CD4-positive, alpha-beta T cell treated with Interleukin-10 for 1 hour (primary cell): ENCODE measurements around the gene BCL7A.
"Not testable (repeated sequence)": the region's sequence is repeated elsewhere in the genome, so short reads cannot be mapped to it uniquely, and the experiment has no call there.

Experiments
- DNase-seq: peaks from one replicate; pipeline ENCODE4 v3.0.0-alpha.2; 2020

BCL7A gene

DNA sequence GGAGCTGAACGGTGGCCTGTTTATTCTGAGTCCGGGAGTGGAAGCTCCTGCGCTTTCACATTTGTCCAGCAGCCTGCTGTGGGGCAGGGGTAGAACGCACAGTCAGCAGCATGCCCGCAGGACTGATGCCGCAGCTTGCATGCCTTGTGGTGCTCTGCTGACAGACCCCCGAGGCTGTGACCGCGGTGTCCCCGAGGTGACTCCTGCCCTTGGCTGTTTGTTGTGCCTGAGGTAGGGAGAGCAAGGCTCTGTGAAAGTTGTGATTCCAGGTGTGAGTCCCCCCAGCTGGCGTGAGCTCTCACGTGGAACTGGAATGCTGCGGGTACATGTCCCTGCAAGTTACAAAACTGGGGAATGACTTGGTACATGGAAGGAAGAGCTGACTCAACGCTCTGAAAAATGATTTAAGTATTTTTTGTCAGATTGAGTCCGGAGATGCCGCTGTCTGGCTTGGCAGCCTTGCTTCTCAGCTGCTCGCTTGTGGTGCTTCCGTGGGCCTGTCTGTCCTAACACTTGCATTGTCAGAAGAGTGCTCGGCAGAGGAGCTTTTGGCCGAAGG is 75.0 kb downstream of the BCL7A start:
- no peak for DNase-seq

DNA sequence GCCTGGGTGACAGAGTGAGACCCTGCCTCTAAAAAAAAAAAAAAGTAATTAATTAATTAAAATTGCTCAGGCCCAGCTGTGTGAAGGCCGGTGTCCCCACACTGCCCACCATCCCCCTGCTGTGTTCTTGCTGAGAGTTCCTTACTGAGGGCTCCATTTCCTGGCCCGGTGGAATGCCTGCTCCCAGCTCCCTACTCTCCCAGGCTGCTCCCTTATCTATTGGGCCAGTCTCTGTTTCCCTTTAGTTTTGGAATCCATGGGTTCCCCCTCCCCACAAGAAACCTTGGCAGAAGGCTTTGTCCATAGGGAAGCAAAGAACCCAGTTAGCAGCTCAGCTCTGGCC is 75.9 kb downstream of the BCL7A start:
- no peak for DNase-seq

DNA sequence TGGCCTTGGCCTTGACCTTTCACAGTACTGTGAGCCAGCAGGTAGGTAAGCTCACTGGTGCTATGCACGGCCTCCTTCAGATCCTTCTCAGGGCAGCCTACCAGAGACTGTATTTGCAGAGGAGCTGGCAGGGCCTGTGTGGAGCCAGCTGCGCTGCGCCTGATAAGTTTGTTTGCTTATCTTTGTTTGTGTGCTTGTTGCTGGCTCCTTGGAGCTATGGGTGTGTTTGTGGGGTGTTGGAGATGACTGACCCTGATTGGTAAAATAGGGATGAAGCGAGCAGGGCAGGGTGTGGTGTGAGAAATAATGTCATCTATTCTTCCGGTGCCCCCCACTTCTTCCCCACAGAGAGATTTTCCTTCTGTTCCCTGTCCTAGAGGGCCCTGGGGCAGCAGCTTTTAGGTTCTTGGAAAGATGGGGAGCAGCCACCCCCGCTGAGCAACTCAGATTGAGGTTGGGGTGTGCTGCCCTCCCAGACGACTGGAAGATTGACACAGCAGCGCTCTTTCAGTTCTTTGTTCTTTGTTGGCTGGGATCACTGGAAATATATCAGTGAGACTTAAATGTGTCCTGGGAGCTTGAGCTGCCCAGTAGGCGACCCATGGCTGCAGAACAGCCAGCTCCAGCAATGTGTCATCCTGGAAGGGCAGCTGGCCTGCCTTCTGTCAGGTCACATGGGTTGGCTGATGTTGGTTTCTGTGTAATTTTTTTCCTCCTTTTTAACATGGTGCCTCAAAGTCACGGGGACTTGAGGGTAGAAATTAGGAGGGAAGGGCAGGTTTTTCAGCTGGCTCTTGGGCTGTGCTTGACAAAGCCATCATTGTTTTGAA is 76.5 kb downstream of the BCL7A start:
- no peak for DNase-seq

DNA sequence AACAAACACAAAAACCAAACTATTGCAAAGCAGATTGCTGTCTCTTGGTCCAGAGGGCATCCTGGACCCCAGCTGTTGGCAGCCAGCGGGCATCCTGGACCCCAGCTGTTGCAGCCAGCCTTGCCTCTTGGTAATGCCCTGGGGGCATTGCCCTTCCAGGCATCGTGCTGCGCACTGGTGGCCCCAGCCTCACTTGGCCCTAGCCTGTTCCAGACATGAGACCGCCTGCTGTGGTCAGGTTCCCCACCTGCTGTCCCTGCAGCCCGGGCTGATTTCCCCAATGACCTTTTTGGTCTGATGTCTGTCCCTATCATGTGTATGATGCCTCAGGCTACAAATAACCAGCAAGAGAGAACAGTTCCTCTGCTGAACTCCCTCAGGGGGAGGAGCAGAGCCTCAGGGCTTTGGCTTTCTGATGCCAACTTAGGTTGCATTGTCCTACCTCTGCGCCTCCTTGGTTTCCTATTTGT is 77.6 kb downstream of the BCL7A start:
- DNase-seq, result no peak

DNA sequence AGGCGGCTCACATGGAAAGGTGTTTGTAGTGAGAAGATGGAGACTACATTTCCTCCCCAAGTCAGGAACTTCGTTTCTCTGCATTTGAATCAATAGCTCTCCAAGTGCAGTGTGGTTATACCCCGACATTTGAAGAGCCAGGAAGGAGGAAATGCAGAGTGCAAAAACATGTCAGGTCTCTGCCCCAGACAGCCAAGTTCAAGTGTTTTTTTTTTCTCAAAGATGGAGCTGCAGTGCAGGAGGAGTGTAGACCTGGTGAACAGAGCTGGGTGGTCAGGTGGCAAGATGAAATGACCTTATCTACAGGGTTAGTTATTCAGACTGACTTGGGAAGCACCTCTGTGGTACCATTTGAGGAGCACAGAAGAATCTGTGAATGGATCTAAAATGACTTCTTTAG is 78.2 kb downstream of the BCL7A start:
- DNase-seq, result no peak

DNA sequence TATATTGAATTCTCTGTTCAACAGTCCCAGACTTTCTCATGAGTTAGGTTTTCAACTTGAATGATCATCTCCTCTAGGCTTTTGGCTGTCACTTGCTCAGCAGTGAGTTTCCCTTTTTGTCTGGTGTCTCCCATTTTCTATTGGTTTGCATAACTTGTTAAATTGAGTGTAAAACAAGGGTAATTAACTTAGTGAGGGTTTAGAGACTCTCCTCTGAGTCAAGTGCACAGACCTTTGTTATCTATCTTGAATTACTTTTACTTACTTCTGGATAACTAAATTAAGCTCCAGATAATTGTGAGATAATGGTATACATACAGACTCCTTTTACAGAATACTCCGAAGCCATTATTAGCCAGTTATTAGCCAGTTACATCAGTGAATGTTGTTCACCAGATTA is 78.9 kb downstream of the BCL7A start:
- no peak for DNase-seq

DNA sequence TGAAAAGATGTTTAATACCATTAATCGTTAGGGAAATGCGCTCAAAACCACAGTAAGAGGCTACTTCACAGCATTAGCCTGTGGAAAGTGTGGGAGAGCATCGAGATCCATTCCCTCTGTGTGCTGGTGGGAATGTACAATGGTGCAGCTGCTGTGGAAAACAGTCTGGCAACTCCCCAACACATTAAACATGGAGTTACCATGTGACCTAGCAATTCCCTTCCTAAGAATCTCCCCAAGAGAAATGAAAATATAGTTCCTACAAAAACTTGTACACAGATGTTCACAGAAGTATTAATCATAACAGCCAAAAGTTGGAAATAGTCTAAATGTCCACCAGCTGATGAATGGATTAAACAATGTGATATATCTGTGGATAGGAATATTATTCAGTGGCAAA is 80.6 kb downstream of the BCL7A start:
- DNase-seq, result no peak

DNA sequence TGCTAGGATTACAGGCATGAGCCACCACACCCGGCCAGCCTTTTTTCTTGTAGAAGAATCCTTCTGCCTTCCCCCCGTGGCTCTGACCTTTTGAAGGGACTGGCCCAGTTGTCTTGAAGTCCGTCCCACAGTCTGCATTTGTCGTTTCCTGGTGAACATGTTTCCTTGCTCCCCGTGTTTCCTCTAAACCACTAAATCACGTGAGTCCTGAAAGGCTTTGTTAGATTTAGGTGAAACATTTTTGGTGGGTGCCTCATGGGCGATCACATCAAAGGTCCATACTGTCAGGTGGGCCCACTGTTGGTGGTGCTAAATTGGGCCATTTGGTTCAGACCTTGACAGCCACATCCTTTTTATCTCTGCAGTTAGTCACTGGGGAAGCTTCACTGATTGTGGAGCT is 83.2 kb downstream of the BCL7A start:
- DNase-seq, result no peak

DNA sequence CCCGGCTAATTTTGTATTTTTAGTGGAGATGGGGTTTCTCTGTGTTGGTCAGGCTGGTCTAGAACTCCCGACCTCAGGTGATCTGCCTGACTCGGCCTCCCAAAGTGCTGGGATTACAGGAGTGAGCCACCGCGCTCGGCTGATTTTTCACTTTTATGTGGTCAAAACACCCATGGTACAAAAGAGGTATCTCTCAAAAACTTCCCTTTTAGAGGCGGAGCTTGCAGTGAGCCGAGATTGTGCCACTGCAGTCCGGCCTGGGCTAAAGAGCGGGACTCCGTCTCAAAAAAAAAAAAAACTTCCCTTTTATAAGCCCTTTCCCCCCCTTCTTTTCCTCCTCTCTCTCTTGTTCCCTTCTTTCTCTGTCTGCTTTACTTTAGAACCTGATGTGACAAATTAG is 83.8 kb downstream of the BCL7A start:
- DNase-seq, result not testable (repeated sequence)

DNA sequence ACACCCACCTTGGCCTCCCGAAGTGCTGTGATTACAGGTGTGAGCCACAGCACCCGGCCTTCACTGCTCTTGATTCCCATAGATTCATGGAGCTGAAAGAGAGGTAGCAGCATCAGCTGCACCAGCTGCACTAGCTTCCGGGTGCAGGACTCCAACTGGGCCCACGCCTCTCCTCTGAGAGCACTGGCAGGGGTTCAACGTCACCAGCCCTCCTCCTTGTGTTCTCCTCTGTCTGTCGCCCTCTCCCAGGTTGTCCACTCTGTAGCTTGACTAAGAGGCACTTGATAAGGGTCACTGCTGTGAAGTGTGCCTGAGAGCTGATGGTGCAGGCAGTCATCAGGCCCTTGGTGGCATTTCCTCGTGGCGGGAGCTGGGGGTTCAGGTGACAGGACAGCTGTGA is 85.2 kb downstream of the BCL7A start:
- no peak for DNase-seq

DNA sequence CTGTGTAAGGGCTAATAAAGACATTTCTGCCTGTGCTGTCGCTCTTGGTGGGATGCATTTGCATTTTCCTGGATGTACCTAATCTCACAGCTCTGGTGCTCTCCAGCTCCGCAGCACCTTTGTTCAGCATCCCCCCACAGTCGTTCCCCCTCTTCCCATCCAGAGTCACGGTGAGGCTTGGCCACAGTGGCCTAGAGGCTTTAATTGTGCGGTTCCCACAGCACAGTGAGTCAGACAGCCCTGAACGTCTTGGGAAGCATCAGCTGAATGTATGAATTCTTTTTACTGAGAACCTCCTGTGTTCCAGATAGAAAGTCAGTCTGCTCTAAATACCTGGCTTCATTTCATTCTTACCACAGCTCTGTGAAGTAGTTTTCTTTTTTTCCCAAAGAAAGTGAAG is 85.6 kb downstream of the BCL7A start:
- no peak for DNase-seq

DNA sequence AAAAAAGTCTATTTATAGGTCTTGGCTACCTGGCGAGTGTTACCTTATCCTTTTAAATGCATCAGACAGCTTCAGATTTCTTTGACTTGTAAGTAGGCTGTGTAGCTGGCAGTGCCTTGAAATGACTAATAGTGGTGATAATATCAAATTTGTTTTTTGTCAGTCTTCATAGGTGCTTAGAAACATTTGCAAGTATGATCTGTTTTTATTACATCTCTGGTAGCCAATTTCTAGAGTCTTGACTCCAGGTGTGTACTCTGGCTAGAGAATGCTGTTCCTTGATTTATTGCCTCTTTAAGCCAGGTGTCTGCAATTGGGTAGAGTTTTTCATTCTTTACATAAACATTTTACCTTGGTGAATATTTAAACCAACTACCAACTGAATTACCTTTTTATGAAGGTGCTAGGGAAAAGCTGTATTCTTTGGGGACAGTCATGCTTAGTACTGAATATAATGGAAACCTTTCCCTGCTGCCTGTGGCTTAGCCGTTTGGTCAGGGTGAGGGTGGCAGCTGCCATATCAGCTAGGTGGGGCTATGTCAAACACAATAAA is 89.5 kb downstream of the BCL7A start:
- DNase-seq, result no peak
